ENCODE results near the gene OTUD1. TPM values are rescaled to one million over a fixed set of nuclear protein-coding genes. Genes with fewer than 3 reads are reported as not detected.
"Not testable (repeated sequence)": the region's sequence is repeated elsewhere in the genome, so short reads cannot be mapped to it uniquely, and the experiment has no call there.

OTUD1 gene, protein sequence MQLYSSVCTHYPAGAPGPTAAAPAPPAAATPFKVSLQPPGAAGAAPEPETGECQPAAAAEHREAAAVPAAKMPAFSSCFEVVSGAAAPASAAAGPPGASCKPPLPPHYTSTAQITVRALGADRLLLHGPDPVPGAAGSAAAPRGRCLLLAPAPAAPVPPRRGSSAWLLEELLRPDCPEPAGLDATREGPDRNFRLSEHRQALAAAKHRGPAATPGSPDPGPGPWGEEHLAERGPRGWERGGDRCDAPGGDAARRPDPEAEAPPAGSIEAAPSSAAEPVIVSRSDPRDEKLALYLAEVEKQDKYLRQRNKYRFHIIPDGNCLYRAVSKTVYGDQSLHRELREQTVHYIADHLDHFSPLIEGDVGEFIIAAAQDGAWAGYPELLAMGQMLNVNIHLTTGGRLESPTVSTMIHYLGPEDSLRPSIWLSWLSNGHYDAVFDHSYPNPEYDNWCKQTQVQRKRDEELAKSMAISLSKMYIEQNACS
- total RNA-seq: 1 to 10 TPM; 5.3 TPM

DNA sequence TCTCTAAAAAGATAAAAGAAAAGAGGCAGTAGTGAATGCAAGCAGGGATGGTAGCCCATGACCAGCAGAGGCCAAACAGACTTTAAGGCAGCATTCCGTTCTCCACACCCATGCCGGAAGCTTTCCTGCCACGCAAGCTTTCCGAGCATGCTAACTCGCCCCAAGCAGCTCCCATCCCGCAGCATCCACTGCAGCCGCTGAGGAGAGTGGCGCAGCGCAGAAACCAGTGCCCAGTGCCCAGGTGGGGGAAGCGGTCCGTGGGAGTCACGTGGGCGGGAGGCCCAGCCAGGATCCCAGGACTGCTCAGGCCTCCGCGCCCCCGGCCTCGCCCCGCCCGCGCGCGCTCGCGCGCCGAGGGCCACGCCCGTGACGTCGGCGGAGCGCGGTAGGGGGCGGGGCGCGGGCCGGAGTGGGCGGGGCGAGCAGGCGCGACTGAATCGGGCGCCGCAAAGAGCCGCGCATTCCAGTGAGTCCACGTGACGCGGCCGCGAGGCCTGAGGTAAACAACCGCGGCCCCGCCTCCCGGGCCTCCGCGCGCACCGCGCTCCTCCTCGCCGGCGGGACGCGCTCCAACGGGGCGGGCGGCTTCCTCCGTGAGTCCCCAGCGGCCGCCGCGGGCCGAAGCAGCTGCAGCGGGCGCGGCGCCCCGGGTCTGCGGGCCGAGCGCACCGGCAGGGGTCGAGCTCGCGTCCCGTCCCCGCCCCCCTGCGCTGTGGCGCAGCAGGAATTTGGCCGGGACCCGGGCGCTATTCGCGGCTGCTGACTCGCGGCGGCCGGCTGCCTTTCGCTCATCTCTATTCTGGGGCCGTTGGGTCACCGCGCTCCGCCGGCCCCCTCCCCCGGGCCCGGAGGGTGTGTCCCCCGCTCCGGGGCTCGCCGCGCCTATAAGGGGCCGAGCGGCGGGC is at the start of gene OTUD1:
OTUD1 (plus strand) TSS at position 529 of the 905 bp plus-strand sequence. CDS start 383 bp downstream, outside the sequence.
- POLR2A ChIA-PET: interaction anchor here (0.5 to 1.5 kb wide), 3 partner anchors 66 to 883 kb away, joined by 6 to 7 read pairs (median 7); no protein-coding TSS in a partner anchor
- CTCF ChIA-PET: no interaction called here

DNA sequence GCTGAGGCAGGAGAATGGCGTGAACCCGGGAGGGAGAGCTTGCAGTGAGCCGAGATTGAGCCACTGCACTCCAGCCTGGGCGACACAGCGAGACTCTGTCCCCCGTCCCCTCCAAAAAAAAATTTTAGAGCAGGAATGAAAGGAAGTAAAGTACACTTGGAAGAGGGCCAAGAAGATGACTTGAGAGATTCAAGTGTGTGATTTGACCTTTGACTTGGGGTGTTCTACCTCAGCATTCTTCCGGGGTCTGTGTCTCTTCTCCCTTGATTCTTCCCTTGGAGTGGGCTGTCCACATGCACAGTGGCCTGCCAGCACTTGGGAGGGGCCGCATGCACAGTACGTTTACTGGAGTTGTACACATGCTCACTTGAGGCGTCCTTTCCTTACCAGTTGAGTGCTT is 48.5 kb upstream of the OTUD1 start:
- CTCF ChIA-PET, POLR2A ChIA-PET: not testable (repeated sequence)

DNA sequence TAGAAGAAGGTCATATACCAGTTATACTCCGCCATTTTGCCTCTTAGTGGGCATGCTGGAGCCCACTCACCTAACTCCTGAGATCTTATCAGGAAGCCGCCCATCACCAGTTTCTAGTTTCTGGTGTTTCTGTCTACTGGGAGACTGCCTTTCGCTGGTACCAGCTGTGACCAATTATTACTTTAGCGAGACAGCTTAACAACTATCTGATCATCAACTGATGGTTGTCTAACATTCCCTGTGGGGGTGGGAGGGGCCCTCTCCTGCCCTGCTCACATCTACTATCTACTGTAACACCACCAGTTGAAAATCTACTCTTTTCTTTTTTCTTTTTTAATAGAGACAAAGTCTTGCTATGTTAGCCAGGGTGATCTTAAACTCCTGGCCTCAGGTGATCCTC is 48.1 kb upstream of the OTUD1 start:
- POLR2A ChIA-PET: no interaction called here
- CTCF ChIA-PET: no interaction called here

DNA sequence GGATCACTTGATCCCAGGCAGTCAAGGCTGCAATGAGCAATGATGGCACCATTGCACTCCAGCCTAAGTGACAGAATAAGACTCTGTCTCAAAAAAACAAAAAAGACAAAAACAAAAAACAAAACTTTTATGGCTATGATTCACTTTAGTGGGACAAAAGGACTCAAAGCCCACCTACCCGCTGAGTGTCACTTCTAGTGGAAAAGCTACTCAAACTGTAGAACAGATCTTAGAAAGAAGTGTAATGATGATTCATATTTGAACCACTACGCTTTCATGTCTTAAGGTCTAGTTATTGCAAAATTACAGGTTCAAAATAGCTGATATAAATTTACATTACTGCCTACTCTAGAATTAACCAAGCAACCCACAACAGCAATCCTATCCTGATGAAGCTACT is 47.1 kb upstream of the OTUD1 start:
- POLR2A ChIA-PET: interaction anchor here (1.1 kb wide), 1 partner anchor 54 kb away, joined by 4 read pairs; no protein-coding TSS in a partner anchor
- CTCF ChIA-PET: no interaction called here

DNA sequence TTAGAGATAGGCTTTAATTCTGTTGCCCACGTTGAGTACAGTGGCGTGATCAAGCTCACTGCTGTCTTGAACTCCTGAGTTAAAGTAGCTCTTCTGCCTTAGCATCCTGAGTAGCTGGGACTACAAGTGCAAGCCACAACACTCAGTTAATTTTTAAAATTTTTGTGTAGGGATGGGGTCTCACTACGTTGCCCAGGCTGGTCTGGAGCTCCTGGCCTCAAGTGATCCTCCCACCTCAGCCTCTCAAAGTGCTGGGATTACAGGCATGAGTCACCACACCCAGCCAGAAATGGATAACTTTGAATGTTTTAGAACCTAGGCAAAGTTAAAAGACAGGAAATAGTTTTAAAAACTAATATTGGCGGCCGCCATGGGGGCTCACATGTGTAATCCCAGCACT is 43.9 kb upstream of the OTUD1 start:
- ChIA-PET CTCF (no interaction called here), POLR2A (no interaction called here)

DNA sequence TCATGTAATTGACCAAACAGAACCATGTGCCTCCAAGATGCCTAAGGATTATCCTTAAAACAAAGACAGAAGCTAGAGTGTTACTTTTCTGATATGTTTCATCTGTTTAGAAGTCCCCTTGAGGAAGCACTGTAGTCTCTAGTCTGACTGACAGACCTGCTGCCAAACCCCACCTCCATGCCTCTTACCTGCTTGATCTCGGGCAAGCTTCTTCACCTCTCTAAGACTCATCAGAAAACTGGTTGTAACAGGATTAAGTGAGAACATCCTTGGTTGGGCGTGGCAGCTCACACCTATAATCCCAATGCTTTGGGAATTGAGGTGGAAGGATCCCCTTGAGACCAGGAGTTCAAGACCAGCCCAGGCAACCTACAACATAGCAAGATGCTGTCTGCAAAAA is 42.2 kb upstream of the OTUD1 start:
- CTCF ChIA-PET: interaction anchor here (0.9 kb wide), 1 partner anchor 79 kb away, joined by 3 read pairs; no protein-coding TSS in a partner anchor
- POLR2A ChIA-PET: no interaction called here

DNA sequence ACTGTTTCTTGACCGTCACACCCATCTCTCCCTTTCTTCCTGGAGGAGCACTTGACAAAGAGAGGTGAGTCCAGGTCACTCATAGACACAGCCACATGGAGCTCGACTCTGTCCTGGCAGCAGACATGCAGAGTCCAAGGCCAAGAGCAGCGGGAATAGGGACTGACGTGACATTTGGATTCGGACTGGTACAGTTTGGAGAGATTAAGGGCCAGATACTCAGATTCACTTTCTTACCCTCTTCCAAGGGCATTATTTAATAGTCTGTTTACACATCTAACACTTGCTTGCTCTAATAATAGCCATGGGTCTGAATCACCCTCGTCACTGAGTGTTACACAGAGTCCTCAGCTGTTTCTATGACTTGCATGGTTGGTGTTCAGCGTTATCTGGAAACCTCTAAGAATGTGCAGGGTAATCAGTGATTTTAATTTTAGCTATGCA is 39.2 kb upstream of the OTUD1 start:
- CTCF ChIA-PET: no interaction called here
- POLR2A ChIA-PET: no interaction called here

DNA sequence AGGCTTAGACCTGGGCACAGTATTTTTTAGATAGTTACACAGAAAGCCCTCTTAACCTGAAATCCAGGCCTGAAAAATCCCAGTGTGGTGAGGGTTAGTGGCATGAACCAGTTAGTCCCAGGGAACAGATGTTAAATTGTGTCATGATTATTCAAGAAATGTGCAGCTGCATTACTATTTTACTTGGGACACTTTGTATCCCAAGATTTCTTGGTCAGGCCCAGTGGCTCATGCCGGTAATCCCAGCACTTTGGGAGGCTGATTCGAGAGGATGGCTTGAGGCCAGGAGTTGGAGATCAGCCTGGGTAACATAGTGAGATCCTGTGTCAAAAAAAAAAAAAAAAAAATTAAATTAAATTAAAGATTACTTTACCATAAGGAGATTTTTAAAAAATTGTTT is 36.0 kb upstream of the OTUD1 start:
- POLR2A ChIA-PET: no interaction called here
- CTCF ChIA-PET: no interaction called here

DNA sequence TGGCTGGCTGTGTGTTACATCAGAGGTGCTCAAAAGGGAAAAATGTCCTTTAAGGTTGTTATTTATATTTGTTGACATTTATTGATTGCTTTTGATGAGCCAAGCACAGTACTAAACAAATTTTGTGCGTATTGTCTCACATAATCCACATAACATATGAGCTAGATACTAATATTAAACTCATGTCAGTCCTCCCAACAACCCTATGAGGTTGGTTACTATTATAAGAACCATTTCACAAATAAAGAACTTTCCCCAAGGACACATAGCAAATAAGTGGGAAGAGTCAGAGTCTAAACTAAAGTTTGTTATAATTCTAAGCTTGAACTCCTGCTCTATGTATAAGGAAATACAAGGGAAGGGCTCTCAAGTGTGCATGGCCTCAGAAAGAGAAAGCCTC is 35.6 kb upstream of the OTUD1 start:
- POLR2A ChIA-PET: no interaction called here
- CTCF ChIA-PET: no interaction called here

DNA sequence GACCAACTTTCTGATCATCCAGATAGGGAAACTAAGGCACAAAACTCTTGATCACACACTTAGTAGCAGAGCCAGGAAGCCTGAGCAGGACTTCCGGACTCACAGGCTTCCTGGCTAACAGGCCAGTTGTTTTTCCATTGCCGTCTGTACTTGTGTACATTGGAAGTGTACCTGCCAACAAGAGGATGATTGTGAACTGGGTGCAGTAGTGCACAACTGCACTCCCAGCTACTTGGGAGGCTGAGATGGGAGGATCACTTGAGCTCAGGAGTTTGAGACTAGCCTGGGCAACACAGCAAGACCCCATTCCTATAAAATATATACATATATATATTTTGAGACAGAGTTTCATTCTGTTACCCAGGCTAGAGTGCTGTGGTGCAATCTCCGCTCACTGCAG is 35.2 kb upstream of the OTUD1 start:
- POLR2A ChIA-PET: no interaction called here
- CTCF ChIA-PET: no interaction called here

DNA sequence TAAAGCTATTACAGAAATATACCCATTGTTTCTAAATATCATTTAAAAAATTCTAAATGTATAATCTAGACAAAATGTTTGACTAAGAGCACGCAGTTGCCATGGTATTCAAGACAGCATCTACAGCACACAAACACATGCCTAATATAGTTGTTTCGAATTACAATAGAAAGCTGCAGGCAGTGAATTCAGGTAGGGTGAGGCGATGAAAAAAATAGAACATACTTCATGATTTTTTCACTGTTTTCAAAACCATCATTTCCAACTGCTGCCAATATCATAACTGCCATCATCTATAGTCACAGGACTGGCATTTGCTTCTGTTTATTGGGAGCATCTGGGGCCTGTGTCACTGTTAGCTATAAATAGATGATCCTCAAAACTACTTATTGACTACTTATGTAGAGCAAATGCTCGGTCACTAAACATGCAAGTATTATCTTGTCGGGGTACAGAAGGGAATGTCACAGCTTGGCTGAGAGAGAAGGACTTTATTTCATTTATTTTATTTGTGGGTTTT is 34.4 kb upstream of the OTUD1 start:
- ChIA-PET CTCF (no interaction called here), POLR2A (no interaction called here)

DNA sequence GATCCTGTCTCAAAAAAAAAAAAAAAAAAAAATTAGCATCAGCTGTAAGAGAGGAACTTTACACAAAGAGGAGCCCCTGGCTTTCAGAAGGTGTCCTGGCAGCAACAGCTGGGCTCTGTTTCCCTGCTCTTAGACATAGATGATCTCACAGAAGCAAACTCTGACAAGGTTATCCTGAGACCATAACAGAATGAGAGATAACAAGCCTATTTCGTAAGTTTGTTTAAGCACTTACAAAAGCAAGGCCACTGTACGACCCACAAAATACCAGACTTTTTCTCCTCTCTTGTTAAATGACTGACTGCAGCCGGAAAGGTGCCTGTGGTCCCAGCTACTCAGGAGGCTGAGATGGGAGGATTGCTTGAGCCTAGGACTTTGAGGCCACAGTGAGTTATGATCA is 33.3 kb upstream of the OTUD1 start:
- ChIA-PET POLR2A (no interaction called here), CTCF (no interaction called here)

DNA sequence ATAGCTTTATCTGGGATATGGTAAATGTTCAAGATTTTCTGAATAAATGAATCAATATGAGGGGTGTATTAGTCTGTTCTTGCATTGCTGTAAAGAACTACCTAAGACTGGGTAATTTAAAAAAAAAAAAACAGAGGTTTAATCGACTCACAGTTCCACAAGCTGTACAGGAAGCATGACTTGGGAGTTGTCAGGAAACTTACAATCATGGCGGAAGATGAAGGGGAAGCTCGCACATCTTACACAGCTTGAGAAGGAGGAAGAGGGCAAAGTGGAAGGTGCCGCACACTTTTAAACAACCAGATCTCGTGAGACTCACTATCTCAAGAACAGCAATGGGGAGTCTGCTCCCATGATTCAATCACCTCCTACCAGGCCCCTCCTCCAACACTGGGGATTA is 32.5 kb upstream of the OTUD1 start:
- CTCF ChIA-PET: no interaction called here
- POLR2A ChIA-PET: no interaction called here

DNA sequence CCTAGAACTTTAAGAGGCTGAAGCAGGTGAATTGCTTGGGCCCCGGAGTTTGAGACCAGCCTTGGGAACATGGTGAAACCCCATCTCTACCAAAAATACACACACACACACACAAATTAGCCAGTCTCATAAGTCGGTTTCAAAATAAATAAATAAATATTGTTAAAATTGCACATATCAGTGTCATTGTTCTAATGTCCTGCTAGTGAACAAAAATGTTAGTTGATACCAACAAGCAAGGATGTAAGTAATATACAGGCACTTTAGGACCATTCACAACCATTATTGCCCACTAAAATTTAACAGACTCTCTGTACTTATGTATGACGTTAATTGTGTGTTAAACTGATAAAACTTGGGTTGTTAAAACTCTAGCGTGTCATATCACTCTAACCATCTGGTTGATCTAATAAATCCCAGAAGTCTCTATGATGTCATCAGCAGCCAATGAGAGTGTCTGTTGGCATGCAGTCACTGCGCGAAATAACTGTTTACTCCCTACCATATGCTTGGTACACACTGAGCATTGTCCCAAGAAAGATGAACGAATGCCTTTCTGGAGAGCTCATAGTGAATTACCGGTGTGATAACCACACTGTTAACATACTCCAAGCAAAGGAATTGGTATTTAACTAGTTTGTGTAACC is 30.4 kb upstream of the OTUD1 start:
- CTCF ChIA-PET: no interaction called here
- POLR2A ChIA-PET: no interaction called here

DNA sequence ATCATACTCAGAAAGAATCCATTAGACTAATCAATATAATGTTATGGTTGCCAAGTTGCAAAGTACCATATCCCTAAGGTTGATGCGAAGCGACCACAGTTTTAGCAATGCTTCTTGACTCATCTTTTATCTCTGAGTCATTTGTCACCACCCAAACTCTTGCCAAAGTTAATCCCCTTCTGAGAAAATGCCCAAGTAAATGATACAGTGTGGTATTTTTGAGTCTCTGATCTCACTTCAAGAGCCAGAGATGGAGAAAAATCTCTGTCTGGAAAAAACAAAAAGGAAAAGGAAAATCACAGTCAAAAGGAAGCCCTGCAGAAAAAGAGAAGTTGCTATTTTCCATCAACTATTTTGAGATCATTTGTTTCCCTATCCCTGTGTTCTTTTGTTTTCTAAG is 26.7 kb upstream of the OTUD1 start:
- ChIA-PET CTCF (no interaction called here), POLR2A (no interaction called here)

DNA sequence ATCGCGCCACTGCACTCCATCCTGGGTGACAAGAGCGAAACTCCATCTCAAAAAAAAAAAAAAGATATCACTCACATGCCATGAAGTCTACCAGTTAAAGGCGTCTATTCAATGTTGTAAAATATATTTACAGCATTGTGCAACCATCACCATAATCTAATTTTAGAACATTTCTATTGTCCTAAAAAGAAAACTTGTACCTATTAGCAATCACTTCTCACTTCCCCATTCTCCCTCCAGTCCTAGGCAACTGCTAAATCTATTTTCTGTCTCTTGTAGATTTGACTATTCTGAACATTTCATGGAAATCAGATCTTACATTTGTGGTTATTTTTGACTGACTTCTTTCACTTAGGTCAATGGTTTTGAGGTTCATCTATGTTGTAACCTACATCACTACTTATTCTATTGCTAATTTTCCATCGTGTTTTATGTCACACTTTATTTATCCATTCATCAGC is 25.2 kb upstream of the OTUD1 start:
- ChIA-PET CTCF (no interaction called here), POLR2A (no interaction called here)

DNA sequence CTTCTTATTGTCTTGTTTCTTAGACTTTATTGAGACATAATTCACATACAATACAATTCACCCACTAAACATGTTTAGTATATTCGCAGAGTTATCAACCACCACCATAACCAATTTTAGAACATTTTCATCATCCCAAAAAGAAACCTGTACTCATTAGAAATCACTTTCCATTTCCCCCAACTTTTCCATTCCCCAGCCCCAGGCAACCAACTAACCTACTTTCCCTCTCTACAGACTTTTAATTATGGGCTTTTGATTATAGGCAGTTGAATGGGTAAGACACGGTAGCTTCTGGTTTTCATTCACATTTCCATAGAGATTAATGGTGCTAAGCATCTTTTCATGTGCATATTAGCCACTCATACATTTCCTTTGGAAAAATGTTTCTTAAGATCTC is 24.2 kb upstream of the OTUD1 start:
- CTCF ChIA-PET: no interaction called here
- POLR2A ChIA-PET: interaction anchor here (0.7 kb wide), 1 partner anchor 74 kb away, joined by 4 read pairs; no protein-coding TSS in a partner anchor

DNA sequence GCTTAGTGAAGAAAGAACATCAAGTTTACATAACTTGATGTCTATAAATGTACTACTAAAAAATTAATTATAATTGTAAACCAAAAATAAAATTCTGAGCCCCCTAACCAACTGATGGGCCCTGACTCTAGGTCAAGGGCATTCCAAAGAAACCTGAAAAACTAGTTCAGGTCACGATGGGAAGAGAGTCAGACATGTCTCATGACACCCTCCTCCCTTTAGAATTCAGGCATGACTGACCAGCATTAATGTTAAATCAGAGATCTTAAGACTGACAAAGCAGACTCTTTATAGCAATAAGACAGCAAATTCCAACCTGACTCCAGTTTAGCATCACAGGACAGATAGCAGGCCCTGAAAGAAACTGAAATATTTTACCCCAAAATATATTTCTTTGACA is 21.6 kb upstream of the OTUD1 start:
- CTCF ChIA-PET: no interaction called here
- POLR2A ChIA-PET: no interaction called here

DNA sequence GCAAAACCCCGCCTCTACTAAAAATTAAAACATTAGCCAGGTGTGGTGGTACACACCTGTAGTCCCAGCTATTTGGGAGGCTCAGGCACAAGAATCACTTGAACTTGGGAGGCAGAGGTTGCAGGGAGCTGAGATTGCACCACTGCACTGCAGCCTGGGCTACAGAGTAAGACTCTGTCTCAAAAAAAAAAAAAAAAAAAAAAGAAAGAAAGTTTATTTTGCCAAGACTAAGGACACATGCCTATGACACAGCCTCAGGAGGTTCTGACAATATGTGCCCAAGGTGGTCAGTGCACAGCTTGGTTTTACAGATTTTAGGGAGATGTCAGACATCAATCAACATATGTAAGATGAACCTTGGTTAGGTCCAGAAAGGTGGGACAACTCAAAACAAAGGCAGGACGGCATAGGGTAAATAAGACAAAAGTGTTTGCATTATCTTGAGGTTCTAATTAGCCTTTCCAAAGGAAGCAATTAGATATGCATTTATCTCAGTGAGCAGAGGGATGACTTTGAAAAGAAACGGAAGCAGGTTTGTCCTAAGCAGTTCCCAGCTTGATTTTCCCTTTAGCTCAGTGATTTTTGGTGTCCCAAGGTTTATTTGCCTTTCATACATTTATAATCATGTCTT is 20.7 kb upstream of the OTUD1 start:
- POLR2A ChIA-PET: interaction anchor here (0.6 kb wide), 1 partner anchor 47 kb away, joined by 4 read pairs; no protein-coding TSS in a partner anchor
- CTCF ChIA-PET: no interaction called here

DNA sequence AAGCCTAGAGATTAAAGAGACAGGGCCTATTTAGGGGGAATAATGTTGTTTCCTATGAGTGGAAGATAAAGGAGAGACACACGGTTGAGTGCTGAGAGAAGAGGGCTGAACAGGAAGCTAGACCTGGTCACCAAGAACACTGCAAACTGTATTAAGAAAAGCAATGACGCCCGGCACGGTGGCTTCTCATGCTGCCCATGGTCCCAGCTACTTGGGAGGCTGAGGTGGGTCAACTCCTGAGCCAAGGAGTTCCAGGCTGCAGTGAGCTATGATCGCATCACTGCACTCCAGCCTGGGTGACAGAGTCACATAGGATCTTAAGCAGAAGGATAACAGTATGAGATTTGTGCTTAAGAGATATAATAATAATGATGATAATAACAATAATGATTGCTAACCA is 19.7 kb upstream of the OTUD1 start:
- ChIA-PET CTCF (no interaction called here), POLR2A (no interaction called here)
